Smooth muscle cell (in vitro differentiated cells): ENCODE results near the gene SORT1. TPM values are rescaled to one million over a fixed set of nuclear protein-coding genes. Genes with fewer than 3 reads are reported as not detected.

Source experiments
- DNase-seq: peaks from one replicate; lab custom pipeline; 2025; ENCODE audit not compliant: unreplicated experiment; lab: John Stamatoyannopoulos, UW
- H2AFZ ChIP-seq: fragments of 200-600 bp; sonication (generic); 2 replicates; pipeline ENCODE4 v1.6.0; 2016; ENCODE audit warnings: antibody characterized with exemption, low read depth, mild to moderate bottlenecking
- H3F3A ChIP-seq: fragments of 200-600 bp; sonication (generic); 2 replicates; pipeline ENCODE4 v1.6.0; 2017; ENCODE audit warnings: antibody characterized with exemption, low read depth
- H3K27ac ChIP-seq: fragments of 200-600 bp; sonication (generic); 2 replicates; pipeline ENCODE4 v1.5.1; 2016; ENCODE audit warnings: low read depth, mild to moderate bottlenecking
- H3K27me3 ChIP-seq: fragments of 200-600 bp; sonication (generic); 2 replicates; pipeline ENCODE4 v1.6.1; 2016; ENCODE audit warnings: low read depth, mild to moderate bottlenecking
- H3K36me3 ChIP-seq: fragments of 200-600 bp; sonication (generic); 2 replicates; pipeline ENCODE4 v1.5.1; 2016; ENCODE audit warnings: low read depth
- H3K4me1 ChIP-seq: fragments of 200-600 bp; sonication (generic); 2 replicates; pipeline ENCODE4 v1.5.1; 2016; ENCODE audit warnings: low read depth
- H3K4me2 ChIP-seq: fragments of 200-600 bp; sonication (generic); 2 replicates; pipeline ENCODE4 v1.6.0; 2016; ENCODE audit warnings: mild to moderate bottlenecking
- H3K4me3 ChIP-seq: fragments of 200-600 bp; sonication (generic); 2 replicates; pipeline ENCODE4 v1.5.1; 2016; ENCODE audit warnings: mild to moderate bottlenecking
- H3K79me2 ChIP-seq: fragments of 200-600 bp; sonication (generic); 2 replicates; pipeline ENCODE4 v1.6.0; 2016; ENCODE audit warnings: low read depth, mild to moderate bottlenecking
- H3K9ac ChIP-seq: fragments of 200-600 bp; sonication (generic); 2 replicates; pipeline ENCODE4 v1.6.0; 2016; ENCODE audit warnings: low read depth
- H3K9me3 ChIP-seq: fragments of 200-600 bp; sonication (generic); replicated peaks from 2 replicates; pipeline ENCODE4 v1.5.1; 2016; ENCODE audit warnings: low read depth
- H4K20me1 ChIP-seq: fragments of 200-600 bp; sonication (generic); 2 replicates; pipeline ENCODE4 v1.6.0; 2016; ENCODE audit warnings: low read depth
- CTCF ChIP-seq: fragments of 200-600 bp; sonication (generic); IDR thresholded peaks from 2 replicates; pipeline ENCODE4 v1.5.1; 2017; ENCODE audit warnings: borderline replicate concordance, mild to moderate bottlenecking, antibody characterized with exemption; ENCODE audit not compliant: insufficient read depth, poor library complexity, severe bottlenecking
- WGBS: methylation state at CpG from one replicate; pipeline ENCODE4 v1.1.7; 2016; ENCODE audit warnings: low lambda C conversion rate; 5-methylcytosine and 5-hydroxymethylcytosine counted together
- polyA plus RNA-seq: library from polyadenylated mRNA; unstranded; fragments of >200 nt; fragmentation: Nextera tagmentation; extraction: Ambion mirVana; gene quantifications from 2 replicates; pipeline ENCODE4 v1.2.1, GENCODE V29; 2016
- total RNA-seq: library from RNA; depleted of rRNA; stranded (reverse); fragments of >200 nt; gene quantifications from 2 replicates; pipeline ENCODE4 v1.2.3, GENCODE V29; 2014

The SORT1 gene
- total and polyA plus RNA-seq, 2 experiments from 2014 or later = 9.8 to 31.4 TPM

GRCh38 chr1:109356505-109356904 lies 41.2 kb downstream of the SORT1 start:
- no peak for DNase-seq
- H3K36me3 ChIP-seq = no peaks in the 10 kb centered on the region
- H3K27me3 ChIP-seq = no peaks in the 10 kb centered on the region
- no peaks in the 10 kb centered on the region for H4K20me1 ChIP-seq
- peaks cover 4% of the 10 kb centered on the region for H3K4me1 ChIP-seq
- no peaks in the 10 kb centered on the region for H3K9me3 ChIP-seq
- H3K4me3 ChIP-seq = no peak overlapping the region
- H3K79me2 ChIP-seq = no peaks in the 10 kb centered on the region
- H2AFZ ChIP-seq = no peak overlapping the region
- no peak overlapping the region for H3K9ac ChIP-seq
- H3F3A ChIP-seq = peaks cover 7% of the 10 kb centered on the region
- peak overlapping the region; percentile 1 for H3K4me2 ChIP-seq
- whole genome bisulfite sequencing = 39% methylated on average over 1 of the region's 1 CpG
- H3K27ac ChIP-seq = no peak overlapping the region
- no peak for TF ChIP-seq CTCF

GRCh38 chr1:109354929-109355328 lies 42.8 kb downstream of the SORT1 start:
- DNase-seq = no peak
- Histone ChIP-seq H3K4me3 (no peak overlapping the region), H3F3A (peaks cover 7% of the 10 kb centered on the region), H3K27ac (no peak overlapping the region), H3K79me2 (no peaks in the 10 kb centered on the region), H4K20me1 (no peaks in the 10 kb centered on the region), H3K36me3 (no peaks in the 10 kb centered on the region), H3K9ac (no peak overlapping the region), H3K4me2 (no peak overlapping the region), H3K4me1 (peaks cover 5% of the 10 kb centered on the region), H3K27me3 (no peaks in the 10 kb centered on the region), H2AFZ (no peak overlapping the region), H3K9me3 (no peaks in the 10 kb centered on the region)
- no peak for TF ChIP-seq CTCF
- 96% methylated on average over 3 of the region's 3 CpGs for WGBS

GRCh38 chr1:109351457-109351856 lies 46.3 kb downstream of the SORT1 start:
- Histone ChIP-seq H3K27me3 (no peaks in the 10 kb centered on the region), H3F3A (peaks cover under 1% of the 10 kb centered on the region), H3K79me2 (no peaks in the 10 kb centered on the region), H2AFZ (no peak overlapping the region), H3K4me2 (no peak overlapping the region), H3K9ac (no peak overlapping the region), H3K4me1 (peaks cover 9% of the 10 kb centered on the region), H4K20me1 (no peaks in the 10 kb centered on the region), H3K27ac (no peak overlapping the region), H3K36me3 (no peaks in the 10 kb centered on the region), H3K9me3 (no peaks in the 10 kb centered on the region), H3K4me3 (no peak overlapping the region)
- WGBS = 94% methylated on average over 5 of the region's 5 CpGs
- no peak for TF ChIP-seq CTCF
- no peak for DNase-seq

GRCh38 chr1:109350655-109351054 lies 47.1 kb downstream of the SORT1 start:
- Histone ChIP-seq H3K4me2 (no peak overlapping the region), H3F3A (no peaks in the 10 kb centered on the region), H3K4me1 (peaks cover 9% of the 10 kb centered on the region), H2AFZ (no peak overlapping the region), H4K20me1 (no peaks in the 10 kb centered on the region), H3K79me2 (no peaks in the 10 kb centered on the region), H3K9ac (no peak overlapping the region), H3K27ac (no peak overlapping the region), H3K27me3 (no peaks in the 10 kb centered on the region), H3K9me3 (no peaks in the 10 kb centered on the region), H3K4me3 (no peak overlapping the region), H3K36me3 (no peaks in the 10 kb centered on the region)
- TF ChIP-seq CTCF = no peak
- no peak for DNase-seq
- WGBS = 91% methylated on average over 1 of the region's 1 CpG
